SK-N-SH (cell line): ENCODE data around the gene SPTBN1. TPM values are rescaled to one million over a fixed set of nuclear protein-coding genes. Genes with fewer than 3 reads are reported as not detected.

ENCODE experiments used
- CTCF ChIA-PET: fragments of 300-600, 350-600 bp; formaldehyde crosslinking; extraction: SDS; loops from one replicate; lab custom pipeline; 2021; lab: Yijun Ruan, JAX
- POLR2A ChIA-PET: fragments of 350-600 bp; sonication (Branson Sonifier 250); formaldehyde crosslinking; extraction: SDS; loops from one replicate; lab custom pipeline; 2020; ENCODE audit warnings: antibody characterized with exemption, inconsistent platforms; lab: Yijun Ruan, JAX
- DNase-seq: peaks from one replicate; pipeline ENCODE4 v3.0.0; 2012
- H2AFZ ChIP-seq: fragments of 200-600 bp; sonication (generic); 2 replicates; pipeline ENCODE4 v1.8.1; 2016; ENCODE audit warnings: antibody characterized with exemption, mild to moderate bottlenecking, low read depth
- H3F3A ChIP-seq: fragments of 200-600 bp; sonication (generic); replicated peaks from 2 replicates; pipeline ENCODE3; 2016; ENCODE audit warnings: antibody characterized with exemption, mild to moderate bottlenecking; ENCODE audit not compliant: insufficient read depth
- H3K27ac ChIP-seq, 2 experiments: fragments of 200-500 bp in 1 of 2; fragments of 200-600 bp in 1 of 2; sonication (Bioruptor generic) in 1 of 2; sonication (generic), shearing (Covaris generic) in 1 of 2; 2 replicates each; pipeline versions ENCODE4 v1.5.1 to v1.6.1; 2014 to 2016; ENCODE audit warnings: low read depth in 2 of 2, inconsistent platforms in 1 of 2, low read length in 1 of 2, mild to moderate bottlenecking in 1 of 2, mixed read lengths in 1 of 2
- H3K27me3 ChIP-seq: fragments of 200-600 bp; sonication (generic), shearing (Covaris generic); 2 replicates; pipeline ENCODE4 v1.6.1; 2016; ENCODE audit warnings: mixed run types; ENCODE audit not compliant: insufficient read depth
- H3K36me3 ChIP-seq, 2 experiments: fragments of 200-500 bp in 1 of 2; fragments of 200-600 bp in 1 of 2; sonication (Bioruptor generic) in 1 of 2; sonication (generic) in 1 of 2; replicated peaks in 1 of 2; 2 replicates each; pipeline versions ENCODE3 to v1.5.1; 2014 to 2016; ENCODE audit warnings: low read length in 1 of 2, mild to moderate bottlenecking in 1 of 2; ENCODE audit not compliant: insufficient read depth in 2 of 2, control insufficient read depth in 1 of 2
- H3K4me1 ChIP-seq, 2 experiments: fragments of 200-500 bp in 1 of 2; fragments of 200-600 bp in 1 of 2; sonication (Bioruptor generic) in 1 of 2; sonication (generic), shearing (Covaris generic) in 1 of 2; 2 replicates each; pipeline versions ENCODE4 v1.5.1 to v1.6.1; 2014 to 2016; ENCODE audit warnings: low read depth in 1 of 2, low read length in 1 of 2, mixed run types in 1 of 2; ENCODE audit not compliant: insufficient read depth in 2 of 2, control insufficient read depth in 1 of 2
- H3K4me2 ChIP-seq: fragments of 200-600 bp; sonication (generic), shearing (Covaris generic); 2 replicates; pipeline ENCODE4 v1.6.1; 2017; ENCODE audit warnings: mixed run types
- H3K4me3 ChIP-seq, 2 experiments: fragments of 200-500 bp in 1 of 2; fragments of 200-600 bp in 1 of 2; sonication (Bioruptor generic) in 1 of 2; sonication (generic), shearing (Covaris generic) in 1 of 2; 2 replicates each; pipeline versions ENCODE4 v1.5.1 to v1.8.1; 2014 to 2016; ENCODE audit warnings: low read depth in 2 of 2, inconsistent platforms in 1 of 2, low read length in 1 of 2, mild to moderate bottlenecking in 1 of 2, mixed read lengths in 1 of 2, moderate library complexity in 1 of 2
- H3K79me2 ChIP-seq: fragments of 200-600 bp; sonication (generic); 2 replicates; pipeline ENCODE4 v1.8.1; 2017; ENCODE audit warnings: mild to moderate bottlenecking; ENCODE audit not compliant: insufficient read depth
- H3K9ac ChIP-seq: fragments of 200-600 bp; sonication (generic); 2 replicates; pipeline ENCODE4 v1.6.1; 2017; ENCODE audit warnings: mixed run types
- H3K9me2 ChIP-seq: fragments of 200-600 bp; sonication (generic); 2 replicates; pipeline ENCODE4 v1.6.1; 2017; ENCODE audit warnings: mixed run types
- H3K9me3 ChIP-seq: fragments of 200-600 bp; sonication (generic); 2 replicates; pipeline ENCODE4 v1.6.1; 2017; ENCODE audit warnings: mixed run types, mild to moderate bottlenecking, moderate library complexity
- H4K20me1 ChIP-seq: fragments of 200-600 bp; sonication (generic); 2 replicates; pipeline ENCODE4 v1.6.1; 2017; ENCODE audit warnings: mild to moderate bottlenecking, mixed run types; ENCODE audit not compliant: insufficient read depth
- CTCF ChIP-seq: fragments of 200-600 bp; sonication (generic); IDR thresholded peaks from 2 replicates; pipeline ENCODE4 v1.6.1; 2017; ENCODE audit warnings: antibody characterized with exemption, mild to moderate bottlenecking, moderate library complexity
- EP300 ChIP-seq, 2 experiments: IDR thresholded peaks; 2 replicates each; pipeline versions ENCODE4 v1.4.0 to v1.6.1; 2012; ENCODE audit warnings: borderline replicate concordance in 1 of 2, low read depth in 1 of 2, low read length in 1 of 2
- FOSL2 ChIP-seq: IDR thresholded peaks from 2 replicates; pipeline ENCODE4 v1.4.0; 2012; ENCODE audit warnings: low read depth, mild to moderate bottlenecking, moderate library complexity, borderline replicate concordance
- MAX ChIP-seq: IDR thresholded peaks from 2 replicates; pipeline ENCODE4 v1.4.0; 2012; ENCODE audit warnings: low read depth
- PBX3 ChIP-seq: IDR thresholded peaks from 2 replicates; pipeline ENCODE4; 2012
- POLR2AphosphoS5 ChIP-seq: IDR thresholded peaks from 2 replicates; pipeline ENCODE4 v1.6.1; 2012; ENCODE audit warnings: low read depth, low read length
- RAD21 ChIP-seq: IDR thresholded peaks from 2 replicates; pipeline ENCODE4 v1.6.1; 2012; ENCODE audit warnings: mild to moderate bottlenecking, low read length
- REST ChIP-seq: IDR thresholded peaks from 2 replicates; pipeline ENCODE4 v1.6.1; 2012; ENCODE audit warnings: mild to moderate bottlenecking, low read depth, low read length, moderate library complexity
- RFX5 ChIP-seq: IDR thresholded peaks from 2 replicates; pipeline ENCODE4 v1.6.1; 2012; ENCODE audit warnings: mild to moderate bottlenecking, improper control_type of control experiment, low read length
- RXRA ChIP-seq: IDR thresholded peaks from 2 replicates; pipeline ENCODE4 v1.4.0; 2012; ENCODE audit warnings: low read depth, mild to moderate bottlenecking, borderline replicate concordance
- TAF1 ChIP-seq: IDR thresholded peaks from 2 replicates; pipeline ENCODE4 v1.6.1; 2012; ENCODE audit warnings: low read depth, mild to moderate bottlenecking, low read length, moderate library complexity, borderline replicate concordance
- TCF12 ChIP-seq: IDR thresholded peaks from 2 replicates; pipeline ENCODE4 v1.4.0; 2012
- TEAD4 ChIP-seq: IDR thresholded peaks from 2 replicates; pipeline ENCODE4 v1.4.0; 2012; ENCODE audit warnings: mild to moderate bottlenecking, borderline replicate concordance; ENCODE audit not compliant: insufficient read depth
- YY1 ChIP-seq: IDR thresholded peaks from 2 replicates; pipeline ENCODE4 v1.4.0; 2012; ENCODE audit warnings: low read depth, mild to moderate bottlenecking
- WGBS: methylation state at CpG from one replicate; pipeline ENCODE4 v1.1.6; 2017; ENCODE audit warnings: low lambda C conversion rate; 5-methylcytosine and 5-hydroxymethylcytosine counted together
- polyA plus RNA-seq, 3 experiments: library from polyadenylated mRNA; depleted of rRNA; stranded (reverse); fragments of >200 nt; gene quantifications; 2 replicates each; pipeline ENCODE4 v1.2.3, GENCODE V29; 2012

The SPTBN1 gene
- polyA plus RNA-seq, 1 of the 3 experiments (the other 2 are of a cell fraction): 29.1 TPM

GRCh38 chr2:54557601-54558187, 101.6 kb downstream of the SPTBN1 start:
- Histone ChIP-seq H3K4me3 (peak overlapping the region; percentile 68 to 73), H4K20me1 (0 out of 2 replicates have a peak, but pooled peaks cover 6% of the 10 kb centered on the region), H3K9me3 (no peaks in the 10 kb centered on the region), H3K79me2 (peaks cover 57% of the 10 kb centered on the region), H3K9ac (peak overlapping the region; percentile 79; the same call in 1 of the 2 replicates), H3K36me3 (no peaks in the 10 kb centered on the region), H3K27ac (peak overlapping the region; percentile 94 to 95), H3K4me2 (peak overlapping the region; percentile 84), H2AFZ (no peak overlapping the region; the same call in 1 of the 2 replicates), H3K4me1 (peaks cover 15 to 23% of the 10 kb centered on the region in 2 experiments), H3K9me2 (no peaks in the 10 kb centered on the region), H3K27me3 (no peaks in the 10 kb centered on the region), H3F3A (peaks cover 34% of the 10 kb centered on the region)
- 9% methylated on average over 31 of the region's 48 CpGs for WGBS
- ChIA-PET POLR2A (interaction anchor here (0.9 to 1.6 kb wide), 2 partner anchors 12 to 442 kb away, joined by 3 read pairs; partner anchors contain the start of gene ACYP2), CTCF (interaction anchor here (1.3 to 2.7 kb wide), 8 partner anchors 11 to 451 kb away, joined by 3 to 11 read pairs (median 5); no protein-coding TSS in a partner anchor)
- peak; percentile 70 for DNase-seq
- TF ChIP-seq PBX3: 0 out of 2 replicates have a peak, but pooled peaks have one; percentile 22
- TF ChIP-seq POLR2AphosphoS5: 0 out of 2 replicates have a peak, but pooled peaks have one; percentile 19
- no peak for TF ChIP-seq RXRA
- peak; percentile 20; the same call in 1 of the 2 replicates for TF ChIP-seq RAD21
- TF ChIP-seq CTCF: peak; percentile 21

- Histone ChIP-seq H3K36me3 (no peaks in the 10 kb centered on the region), H2AFZ (no peak overlapping the region), H3K9me3 (no peaks in the 10 kb centered on the region), H3K27me3 (no peaks in the 10 kb centered on the region), H3K79me2 (peaks cover 64% of the 10 kb centered on the region), H3K27ac (peak overlapping the region; percentile 94 to 95), H3K4me1 (peaks cover 15 to 23% of the 10 kb centered on the region in 2 experiments), H3K9ac (peak overlapping the region; percentile 79), H3K4me2 (peak overlapping the region; percentile 84), H3F3A (peaks cover 34% of the 10 kb centered on the region), H3K9me2 (no peaks in the 10 kb centered on the region), H4K20me1 (0 out of 2 replicates have a peak, but pooled peaks cover 6% of the 10 kb centered on the region), H3K4me3 (peak overlapping the region; percentile 68 to 73)
- under 1% methylated on average over 31 of the region's 59 CpGs for WGBS
- CTCF ChIA-PET: interaction anchor here (1.0 to 2.7 kb wide), 10 partner anchors 11 to 451 kb away, joined by 3 to 11 read pairs (median 5); no protein-coding TSS in a partner anchor
- peak; percentile 87 for DNase-seq
- TF ChIP-seq POLR2AphosphoS5 (peak; percentile 36; the same call in 1 of the 2 replicates), MAX (peak; percentile 62), RFX5 (no peak), TCF12 (0 out of 2 replicates have a peak, but pooled peaks have one; percentile 16), TAF1 (peak; percentile 53; the same call in 1 of the 2 replicates), YY1 (0 out of 2 replicates have a peak, but pooled peaks have one; percentile 46), REST (0 out of 2 replicates have a peak, but pooled peaks have one; percentile 3), RAD21 (no peak), TEAD4 (no peak), EP300 (IDR thresholded peaks at IDR 0.05; ENCODE audit: borderline replicate concordance in 1 of 2, low read depth in 1 of 2, low read length in 1 of 2) (peak in 1 of 2 experiments; percentile 32; a peak in 1 of 4 replicates), FOSL2 (no peak)
- POLR2A ChIA-PET: interaction anchor here (0.9 to 1.8 kb wide), 4 partner anchors 8 to 490 kb away, joined by 3 to 7 read pairs (median 3); partner anchors contain the start of gene ACYP2
These were observed 102.3 kb downstream of the SPTBN1 start for GRCh38 chr2:54558188-54559005.
